ENCODE measurements around the gene DAZAP2.
"Not testable (repeated sequence)": the region's sequence is repeated elsewhere in the genome, so short reads cannot be mapped to it uniquely, and the experiment has no call there.

Gene DAZAP2

DNA sequence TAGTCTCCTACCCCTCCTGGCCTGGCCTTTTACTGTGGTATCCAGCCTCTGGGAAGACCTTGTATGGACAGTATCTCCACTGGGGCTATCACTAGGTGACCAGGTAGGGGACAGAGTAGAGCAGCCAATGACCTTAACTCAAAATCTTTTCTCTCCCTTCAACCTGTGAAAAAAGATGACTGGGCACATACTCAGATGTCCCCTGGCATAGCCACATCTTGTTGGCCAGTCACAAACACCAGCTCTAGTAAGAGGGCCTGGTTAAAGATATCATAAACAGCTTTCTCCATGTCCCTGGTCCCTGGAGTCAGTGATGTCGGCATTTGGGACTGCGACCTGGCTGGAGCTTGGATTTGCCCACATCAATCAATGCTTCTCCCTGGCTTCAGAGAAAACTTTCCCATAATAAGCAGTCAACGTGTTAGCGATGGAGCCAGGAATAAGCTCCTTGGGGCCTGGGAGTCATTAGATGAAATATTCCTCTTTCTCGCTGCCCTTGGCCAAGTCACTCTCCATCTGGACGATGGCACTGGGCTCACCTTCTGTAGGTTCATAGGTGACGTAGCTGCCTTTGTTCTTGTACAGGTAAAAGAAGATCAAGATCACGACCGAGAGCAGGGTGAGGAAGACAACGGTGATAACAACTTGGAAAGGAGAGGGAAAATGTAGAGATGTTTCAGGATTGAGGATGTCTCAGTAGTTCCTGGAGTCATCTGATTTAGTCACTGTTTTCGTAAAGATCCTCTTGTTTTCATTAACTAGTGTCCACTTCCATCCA lies 7.0 kb downstream of the DAZAP2 start:
- Histone ChIP-seq H3K4me1 (ENCODE audit: control extremely low read depth in 1 of 4, control insufficient read depth in 4 of 4, insufficient read depth in 4 of 4, low read length in 3 of 4) (peaks cover 17 to 50% (median 27%) of the 10 kb centered on the region in 4 experiments), H3K36me3 (ENCODE audit: control insufficient read depth in 4 of 4, insufficient read depth in 4 of 4, low read length in 3 of 4) (peaks cover 7 to 37% (median 23%) of the 10 kb centered on the region in 4 experiments), H3K9me3 (ENCODE audit: control extremely low read depth in 1 of 5, control insufficient read depth in 4 of 5, insufficient read depth in 2 of 5, low read depth in 1 of 5, low read length in 4 of 5) (no peaks in the 10 kb centered on the region), H3K27me3 (replicated peaks in 2 of 5; ENCODE audit: control insufficient read depth in 4 of 5, insufficient read depth in 5 of 5, low read length in 4 of 5) (no peaks in the 10 kb centered on the region), H3K27ac (ENCODE audit: insufficient read depth in 1 of 2, low read depth in 1 of 2, low read length in 2 of 2, poor library complexity in 1 of 2, severe bottlenecking in 2 of 2) (peak overlapping the region in 1 of 2 experiments; percentile 50), H3K4me3 (ENCODE audit: control insufficient read depth in 1 of 7, extremely low read depth in 1 of 7, insufficient read depth in 4 of 7, low read depth in 2 of 7, low read length in 6 of 7) (peak overlapping the region in 2 of 7 experiments; percentile 1 to 55)
- CTCF ChIA-PET: interaction anchor here (1.0 to 1.1 kb wide), 2 partner anchors 17 to 22 kb away, joined by 4 read pairs; no protein-coding TSS in a partner anchor
- 95% methylated on average over 10 of the region's 11 CpGs for WGBS (ENCODE audit: insufficient coverage)
- POLR2A ChIA-PET: no interaction called here
- peak in 1 of 3 donors; percentile 24 for DNase-seq

DNA sequence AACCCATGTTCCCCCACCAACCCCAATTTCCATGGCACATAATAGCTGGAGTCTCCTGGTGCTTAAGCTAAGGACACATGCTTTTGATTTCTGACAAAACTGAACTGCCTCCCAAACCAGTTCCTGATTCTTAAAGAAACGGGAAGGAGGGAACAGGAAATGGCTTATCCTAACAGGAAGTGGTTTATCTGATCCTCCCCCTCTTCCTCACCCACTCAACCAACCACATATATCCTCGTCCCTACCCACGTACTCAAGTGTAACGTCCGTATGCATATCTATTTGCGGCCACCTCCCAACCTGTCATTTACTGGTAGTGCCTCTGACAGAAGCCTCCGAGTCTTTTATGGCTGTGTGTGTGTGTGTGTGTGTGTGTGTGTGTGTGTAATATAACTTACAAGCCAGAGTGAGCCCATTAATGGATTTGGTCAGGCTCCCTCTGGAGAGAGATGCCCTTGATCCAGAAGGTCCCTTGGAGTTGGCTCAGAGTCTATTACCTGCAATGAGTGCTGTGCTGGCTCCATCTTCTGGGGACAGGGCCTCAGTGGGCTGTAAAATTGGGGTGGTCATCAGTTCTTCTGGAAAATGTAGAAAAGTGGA lies 7.7 kb downstream of the DAZAP2 start:
- CTCF ChIA-PET: interaction anchor here (1.1 kb wide), 1 partner anchor 16 kb away, joined by 4 read pairs; no protein-coding TSS in a partner anchor
- Histone ChIP-seq H3K27me3 (replicated peaks in 2 of 5; ENCODE audit: control insufficient read depth in 4 of 5, insufficient read depth in 5 of 5, low read length in 4 of 5) (no peaks in the 10 kb centered on the region), H3K4me1 (ENCODE audit: control extremely low read depth in 1 of 4, control insufficient read depth in 4 of 4, insufficient read depth in 4 of 4, low read length in 3 of 4) (peaks cover 17 to 43% (median 26%) of the 10 kb centered on the region in 4 experiments), H3K4me3 (ENCODE audit: control insufficient read depth in 1 of 7, extremely low read depth in 1 of 7, insufficient read depth in 4 of 7, low read depth in 2 of 7, low read length in 6 of 7) (peak overlapping the region in 4 of 7 experiments; percentile 1 to 56 (median 39)), H3K9me3 (ENCODE audit: control extremely low read depth in 1 of 5, control insufficient read depth in 4 of 5, insufficient read depth in 2 of 5, low read depth in 1 of 5, low read length in 4 of 5) (no peaks in the 10 kb centered on the region), H3K36me3 (ENCODE audit: control insufficient read depth in 4 of 4, insufficient read depth in 4 of 4, low read length in 3 of 4) (peaks cover 5 to 30% (median 16%) of the 10 kb centered on the region in 4 experiments), H3K27ac (ENCODE audit: insufficient read depth in 1 of 2, low read depth in 1 of 2, low read length in 2 of 2, poor library complexity in 1 of 2, severe bottlenecking in 2 of 2) (peak overlapping the region in 1 of 2 experiments; percentile 50)
- POLR2A ChIA-PET: no interaction called here
- DNase-seq: peak; percentile 71 to 80 (median 75)
- 10% methylated on average over 2 of the region's 7 CpGs for WGBS (ENCODE audit: insufficient coverage)

- POLR2A ChIA-PET: no interaction called here
- no peak overlapping the region for H3K27ac ChIP-seq (ENCODE audit: insufficient read depth in 1 of 2, low read depth in 1 of 2, low read length in 2 of 2, poor library complexity in 1 of 2, severe bottlenecking in 2 of 2)
- no peaks in the 10 kb centered on the region for H3K27me3 ChIP-seq (replicated peaks in 2 of 5; ENCODE audit: control insufficient read depth in 4 of 5, insufficient read depth in 5 of 5, low read length in 4 of 5)
- DNase-seq: no peak
- peaks cover 0 to 19% (median 7%) of the 10 kb centered on the region in 4 experiments for H3K36me3 ChIP-seq (ENCODE audit: control insufficient read depth in 4 of 4, insufficient read depth in 4 of 4, low read length in 3 of 4)
- CTCF ChIA-PET: interaction anchor here (1.0 to 2.7 kb wide), 2 partner anchors 15 to 93 kb away, joined by 3 to 14 read pairs; no protein-coding TSS in a partner anchor
- H3K4me3 ChIP-seq (ENCODE audit: control insufficient read depth in 1 of 7, extremely low read depth in 1 of 7, insufficient read depth in 4 of 7, low read depth in 2 of 7, low read length in 6 of 7): no peak overlapping the region
- H3K9me3 ChIP-seq (ENCODE audit: control extremely low read depth in 1 of 5, control insufficient read depth in 4 of 5, insufficient read depth in 2 of 5, low read depth in 1 of 5, low read length in 4 of 5): no peaks in the 10 kb centered on the region
- WGBS (ENCODE audit: insufficient coverage): 91% methylated on average over 11 of the region's 14 CpGs
- H3K4me1 ChIP-seq (ENCODE audit: control extremely low read depth in 1 of 4, control insufficient read depth in 4 of 4, insufficient read depth in 4 of 4, low read length in 3 of 4): peaks cover 15 to 34% (median 26%) of the 10 kb centered on the region in 4 experiments
Observed at GRCh38 chr12:51247523-51248206, 9.0 kb downstream of the DAZAP2 start.

GRCh38 chr12:51253276-51253675 lies 14.7 kb downstream of the DAZAP2 start:
- Histone ChIP-seq H3K9me3 (ENCODE audit: control extremely low read depth in 1 of 5, control insufficient read depth in 4 of 5, insufficient read depth in 2 of 5, low read depth in 1 of 5, low read length in 4 of 5) (no peaks in the 10 kb centered on the region), H3K4me1 (ENCODE audit: control extremely low read depth in 1 of 4, control insufficient read depth in 4 of 4, insufficient read depth in 4 of 4, low read length in 3 of 4) (peaks cover 0 to 14% (median 5%) of the 10 kb centered on the region in 4 experiments)
- CTCF ChIA-PET: interaction anchor here (0.6 to 3.6 kb wide), 8 partner anchors 10 to 1945 kb away, joined by 3 to 22 read pairs (median 3); partner anchors contain the start of gene DAZAP2

DNA sequence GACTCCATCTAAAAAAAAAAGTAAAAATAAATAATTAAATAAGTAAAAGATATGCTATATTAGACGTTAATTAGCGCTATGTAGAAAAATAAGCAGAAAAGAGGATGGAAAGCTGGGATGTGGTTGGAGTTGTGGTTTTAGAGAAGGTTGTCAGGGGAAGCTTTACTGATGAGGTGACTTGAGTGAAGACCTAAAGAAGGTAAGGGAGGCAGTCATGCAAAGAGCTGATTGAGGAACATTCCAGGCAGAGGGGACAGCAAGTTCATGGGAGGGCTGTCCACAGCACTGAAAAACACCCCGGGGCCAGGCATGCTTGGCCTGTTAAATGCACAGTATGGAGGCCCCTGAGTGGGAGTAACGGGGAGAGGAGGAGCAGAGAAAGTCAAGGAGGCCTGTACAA lies 15.9 kb downstream of the DAZAP2 start:
- DNase-seq: peak in 2 of 3 donors; percentile 34 to 40
- CTCF ChIA-PET: interaction anchor here (0.7 to 1.2 kb wide), 3 partner anchors 8 to 113 kb away, joined by 3 to 5 read pairs (median 4); no protein-coding TSS in a partner anchor
- POLR2A ChIA-PET: no interaction called here

More at GRCh38 chr12:51253276-51253675, 14.7 kb downstream of the DAZAP2 start:
- Histone ChIP-seq H3K27ac (ENCODE audit: insufficient read depth in 1 of 2, low read depth in 1 of 2, low read length in 2 of 2, poor library complexity in 1 of 2, severe bottlenecking in 2 of 2) (no peak overlapping the region), H3K36me3 (ENCODE audit: control insufficient read depth in 4 of 4, insufficient read depth in 4 of 4, low read length in 3 of 4) (no peaks in the 10 kb centered on the region), H3K27me3 (replicated peaks in 2 of 5; ENCODE audit: control insufficient read depth in 4 of 5, insufficient read depth in 5 of 5, low read length in 4 of 5) (no peaks in the 10 kb centered on the region), H3K4me3 (ENCODE audit: control insufficient read depth in 1 of 7, extremely low read depth in 1 of 7, insufficient read depth in 4 of 7, low read depth in 2 of 7, low read length in 6 of 7) (no peak overlapping the region)
- DNase-seq: no peak
- no CpG with 5 or more reads among the region's 1 CpG for WGBS (ENCODE audit: insufficient coverage)
- POLR2A ChIA-PET: interaction anchor here (0.7 to 0.9 kb wide), 2 partner anchors 15 to 36 kb away, joined by 3 to 4 read pairs; partner anchors contain the start of genes DAZAP2 and POU6F1

GRCh38 chr12:51259600-51259999 lies 21.0 kb downstream of the DAZAP2 start:
- not testable (repeated sequence) for H3K27ac ChIP-seq (ENCODE audit: insufficient read depth in 1 of 2, low read depth in 1 of 2, low read length in 2 of 2, poor library complexity in 1 of 2, severe bottlenecking in 2 of 2); H3K36me3 ChIP-seq (ENCODE audit: control insufficient read depth in 4 of 4, insufficient read depth in 4 of 4, low read length in 3 of 4); H3K9me3 ChIP-seq (ENCODE audit: control extremely low read depth in 1 of 5, control insufficient read depth in 4 of 5, insufficient read depth in 2 of 5, low read depth in 1 of 5, low read length in 4 of 5); DNase-seq; H3K27me3 ChIP-seq (replicated peaks in 2 of 5; ENCODE audit: control insufficient read depth in 4 of 5, insufficient read depth in 5 of 5, low read length in 4 of 5); H3K4me3 ChIP-seq (ENCODE audit: control insufficient read depth in 1 of 7, extremely low read depth in 1 of 7, insufficient read depth in 4 of 7, low read depth in 2 of 7, low read length in 6 of 7); H3K4me1 ChIP-seq (ENCODE audit: control extremely low read depth in 1 of 4, control insufficient read depth in 4 of 4, insufficient read depth in 4 of 4, low read length in 3 of 4)
- no CpG with 5 or more reads among the region's 1 CpG for WGBS (ENCODE audit: insufficient coverage)
- POLR2A ChIA-PET: interaction anchor here (0.8 kb wide), 1 partner anchor 8 kb away, joined by 6 read pairs; no protein-coding TSS in a partner anchor
- CTCF ChIA-PET: interaction anchor here (1.0 to 6.6 kb wide), 4 partner anchors 11 to 80 kb away, joined by 3 to 38 read pairs (median 6); no protein-coding TSS in a partner anchor

More for the DNA sequence above, 15.9 kb downstream of the DAZAP2 start:
- no peak overlapping the region for H3K4me3 ChIP-seq (ENCODE audit: control insufficient read depth in 1 of 7, extremely low read depth in 1 of 7, insufficient read depth in 4 of 7, low read depth in 2 of 7, low read length in 6 of 7)
- 68% methylated on average over 4 of the region's 4 CpGs for WGBS (ENCODE audit: insufficient coverage)
- no peaks in the 10 kb centered on the region for H3K27me3 ChIP-seq (replicated peaks in 2 of 5; ENCODE audit: control insufficient read depth in 4 of 5, insufficient read depth in 5 of 5, low read length in 4 of 5)
- no peak overlapping the region for H3K27ac ChIP-seq (ENCODE audit: insufficient read depth in 1 of 2, low read depth in 1 of 2, low read length in 2 of 2, poor library complexity in 1 of 2, severe bottlenecking in 2 of 2)
- no peaks in the 10 kb centered on the region for H3K9me3 ChIP-seq (ENCODE audit: control extremely low read depth in 1 of 5, control insufficient read depth in 4 of 5, insufficient read depth in 2 of 5, low read depth in 1 of 5, low read length in 4 of 5)
- no peaks in the 10 kb centered on the region for H3K36me3 ChIP-seq (ENCODE audit: control insufficient read depth in 4 of 4, insufficient read depth in 4 of 4, low read length in 3 of 4)
- H3K4me1 ChIP-seq (ENCODE audit: control extremely low read depth in 1 of 4, control insufficient read depth in 4 of 4, insufficient read depth in 4 of 4, low read length in 3 of 4): peaks cover 0 to 14% (median 4%) of the 10 kb centered on the region in 4 experiments
